SJCRH30 (cell line): ENCODE data around the gene PPIF. TPM values are rescaled to one million over a fixed set of nuclear protein-coding genes. Genes with fewer than 3 reads are reported as not detected.

ENCODE experiments used
- DNase-seq, 2 experiments: peaks; one replicate each; pipeline ENCODE4 v3.0.0-alpha.2; 2015 to 2020
- H3K27ac ChIP-seq: fragments of 250-450 bp; sonication (Bioruptor Pico); 2 replicates; pipeline ENCODE4 v1.5.1; 2020; ENCODE audit warnings: mild to moderate bottlenecking, moderate library complexity
- H3K27me3 ChIP-seq: fragments of 250-450 bp; sonication (Bioruptor Pico); 2 replicates; pipeline ENCODE4 v1.5.1; 2020; ENCODE audit warnings: mild to moderate bottlenecking, moderate library complexity
- H3K36me3 ChIP-seq: fragments of 250-450 bp; sonication (Bioruptor Pico); 2 replicates; pipeline ENCODE4 v1.5.1; 2020; ENCODE audit warnings: mild to moderate bottlenecking, moderate library complexity
- H3K4me1 ChIP-seq: fragments of 250-450 bp; sonication (Bioruptor Pico); 2 replicates; pipeline ENCODE4 v1.5.1; 2020; ENCODE audit warnings: mild to moderate bottlenecking, moderate library complexity
- H3K4me3 ChIP-seq: fragments of 250-450 bp; sonication (Bioruptor Pico); 2 replicates; pipeline ENCODE4 v1.5.1; 2020; ENCODE audit warnings: mild to moderate bottlenecking, moderate library complexity
- H3K9me3 ChIP-seq: fragments of 250-450 bp; sonication (Bioruptor Pico); replicated peaks from 2 replicates; pipeline ENCODE4 v1.5.1; 2020; ENCODE audit warnings: mild to moderate bottlenecking, moderate library complexity
- total RNA-seq: library from RNA; depleted of rRNA; stranded (reverse); fragments of >200 nt; shearing (Covaris generic); gene quantifications from 2 replicates; pipeline ENCODE4 v1.2.3, GENCODE V29; 2014

PPIF gene
- total RNA-seq, 1 experiment from 2014 or later: 103 TPM

DNA sequence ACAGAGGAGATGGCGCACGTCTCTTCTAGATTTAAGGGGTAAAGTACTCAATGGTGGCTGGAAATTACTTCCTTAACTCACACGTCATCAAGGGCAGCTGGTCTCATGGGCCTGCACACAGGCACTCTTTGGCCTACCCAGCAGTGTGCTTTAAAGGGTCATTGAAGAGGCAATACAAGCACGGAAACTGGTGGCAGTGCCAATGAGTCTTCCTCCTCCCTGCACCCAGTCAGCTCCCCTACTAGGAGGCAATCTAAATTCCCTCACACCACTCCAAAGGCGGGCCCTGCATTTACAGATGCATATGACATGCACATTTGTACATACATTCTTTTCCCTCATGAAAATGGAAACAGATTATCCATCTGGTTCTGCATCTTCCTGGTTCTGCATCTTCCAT, 47.4 kb downstream of the PPIF start:
- peaks cover 58% of the 10 kb centered on the region for H3K36me3 ChIP-seq
- peaks cover 27% of the 10 kb centered on the region for H3K4me1 ChIP-seq
- H3K27ac ChIP-seq: no peak overlapping the region
- H3K27me3 ChIP-seq: no peaks in the 10 kb centered on the region
- no peak overlapping the region for H3K4me3 ChIP-seq
- H3K9me3 ChIP-seq: no peaks in the 10 kb centered on the region
- no peak for DNase-seq

GRCh38 chr10:79396520-79396919, 49.3 kb downstream of the PPIF start:
- no peak for DNase-seq
- no peaks in the 10 kb centered on the region for H3K27me3 ChIP-seq
- H3K27ac ChIP-seq: no peak overlapping the region
- H3K9me3 ChIP-seq: no peaks in the 10 kb centered on the region
- H3K36me3 ChIP-seq: peaks cover 46% of the 10 kb centered on the region
- no peak overlapping the region for H3K4me3 ChIP-seq
- peaks cover 41% of the 10 kb centered on the region for H3K4me1 ChIP-seq

- Histone ChIP-seq H3K27ac (peak overlapping the region; percentile 89), H3K9me3 (no peaks in the 10 kb centered on the region), H3K4me1 (peaks cover 46% of the 10 kb centered on the region), H3K27me3 (no peaks in the 10 kb centered on the region), H3K36me3 (peaks cover 46% of the 10 kb centered on the region), H3K4me3 (no peak overlapping the region)
- no peak for DNase-seq
Observed at GRCh38 chr10:79397051-79397450, 49.8 kb downstream of the PPIF start.

DNA sequence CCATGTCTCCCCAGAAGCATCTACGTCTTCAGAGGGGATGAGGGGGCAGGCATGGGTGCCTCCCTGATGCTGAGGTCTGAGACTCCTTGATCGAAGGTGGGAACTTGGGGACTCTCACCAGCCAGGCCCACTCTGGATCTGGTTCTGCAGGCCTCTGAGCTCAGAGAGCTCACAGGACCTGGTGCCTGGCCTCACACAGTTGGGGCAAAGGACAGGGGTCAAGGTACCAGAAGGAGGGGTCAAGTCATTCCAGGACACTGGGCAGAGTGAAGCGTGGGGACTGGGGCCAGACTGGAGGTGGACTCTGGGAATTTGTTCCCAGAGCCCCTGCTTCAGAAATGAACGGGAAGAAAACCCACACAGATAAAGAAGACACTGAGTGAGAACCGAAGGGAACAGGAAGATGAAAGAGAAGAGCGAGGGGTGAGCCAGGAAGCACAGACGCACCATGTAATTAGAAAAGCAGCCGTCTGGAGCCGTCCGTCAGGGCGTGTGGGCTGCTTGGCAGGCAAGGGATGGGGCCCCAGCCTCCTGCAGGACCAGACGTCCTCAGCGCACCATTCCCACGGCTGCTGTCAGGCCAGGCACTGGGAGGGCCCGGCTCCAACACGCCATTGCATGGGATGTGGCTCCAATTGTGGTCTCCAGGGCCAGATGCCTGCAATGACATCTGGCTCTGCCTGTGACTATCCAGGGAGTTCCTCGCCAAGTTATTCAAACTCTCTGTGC, 50.5 kb downstream of the PPIF start:
- DNase-seq: peak; percentile 82 to 86
- H3K27me3 ChIP-seq: no peaks in the 10 kb centered on the region

DNA sequence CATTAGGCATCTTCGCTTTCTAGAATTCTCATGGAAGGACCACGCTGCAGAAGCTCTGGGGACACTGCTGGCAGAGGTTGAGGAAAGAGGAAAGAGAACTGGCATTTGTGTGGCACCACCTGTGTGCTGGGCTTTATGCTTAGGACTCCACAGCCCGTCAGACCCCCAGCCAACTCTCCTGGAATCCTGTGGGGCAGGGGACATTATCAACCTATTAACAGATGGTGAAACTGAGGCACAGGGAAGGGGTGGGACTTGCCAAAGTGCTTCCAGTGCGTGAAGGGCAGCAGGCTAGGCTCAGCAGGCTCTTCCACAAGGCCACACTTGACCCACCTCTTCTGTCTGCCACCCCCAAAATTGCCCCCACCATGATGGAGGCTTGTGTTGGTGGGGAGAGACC, 51.4 kb downstream of the PPIF start:
- no peaks in the 10 kb centered on the region for H3K9me3 ChIP-seq
- H3K27ac ChIP-seq: peak overlapping the region; percentile 89
- no peak for DNase-seq
- peaks cover 61% of the 10 kb centered on the region for H3K4me1 ChIP-seq
- H3K4me3 ChIP-seq: no peak overlapping the region
- peaks cover 34% of the 10 kb centered on the region for H3K36me3 ChIP-seq
- H3K27me3 ChIP-seq: no peaks in the 10 kb centered on the region

More for the DNA sequence above, 50.5 kb downstream of the PPIF start:
- Histone ChIP-seq H3K4me3 (no peak overlapping the region), H3K9me3 (no peaks in the 10 kb centered on the region), H3K4me1 (peaks cover 53% of the 10 kb centered on the region), H3K36me3 (peaks cover 39% of the 10 kb centered on the region), H3K27ac (peak overlapping the region; percentile 89)

GRCh38 chr10:79399223-79399831, 52.1 kb downstream of the PPIF start:
- H3K4me1 ChIP-seq: peaks cover 68% of the 10 kb centered on the region
- H3K36me3 ChIP-seq: peaks cover 27% of the 10 kb centered on the region
- peak overlapping the region; percentile 89 for H3K27ac ChIP-seq
- H3K9me3 ChIP-seq: no peaks in the 10 kb centered on the region
- no peaks in the 10 kb centered on the region for H3K27me3 ChIP-seq
- peak; percentile 89 to 91 for DNase-seq
- peak overlapping the region; percentile 8; the same call in 1 of the 2 replicates for H3K4me3 ChIP-seq

DNA sequence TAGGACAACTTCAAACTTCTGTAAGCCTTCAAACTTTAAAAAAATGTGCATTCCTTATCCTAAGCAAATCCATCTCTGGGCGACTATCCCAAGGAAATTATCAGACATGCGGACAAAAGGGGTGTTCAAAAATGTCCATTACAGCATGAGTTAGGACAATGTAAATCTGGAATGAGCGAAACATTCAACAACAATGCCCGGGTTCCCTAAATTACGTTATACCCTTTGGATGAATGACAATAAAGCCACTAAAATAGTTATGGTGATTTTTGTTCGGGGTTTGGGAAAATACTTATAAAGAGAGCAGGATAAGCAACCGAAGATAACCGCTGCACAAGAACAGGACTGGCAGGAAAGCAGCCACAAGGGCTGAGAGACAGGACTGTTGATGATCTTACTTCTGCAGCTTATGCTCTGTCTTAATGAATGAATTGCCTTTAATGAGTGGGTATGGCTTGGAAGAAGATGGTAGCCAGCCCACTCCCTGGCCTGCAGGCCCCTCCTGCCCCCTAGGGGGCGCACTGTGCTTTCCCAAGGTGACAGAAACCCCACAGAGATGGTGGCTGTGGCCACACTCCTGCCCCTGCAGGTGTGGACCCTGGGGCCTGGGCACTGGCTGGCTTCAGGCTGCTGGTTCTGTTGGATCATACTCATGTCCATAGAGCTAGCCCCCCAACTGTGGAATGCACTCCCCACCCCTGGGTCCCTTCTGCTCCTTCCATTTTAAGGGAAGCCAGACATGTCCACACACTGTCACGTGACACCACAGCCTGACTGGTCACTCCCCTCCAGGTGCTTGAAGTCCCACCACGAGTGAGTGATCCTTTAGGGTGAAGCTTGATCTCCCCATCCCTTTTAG, 53.1 kb downstream of the PPIF start:
- Histone ChIP-seq H3K4me1 (peaks cover 78% of the 10 kb centered on the region), H3K36me3 (peaks cover 22% of the 10 kb centered on the region), H3K4me3 (no peak overlapping the region), H3K9me3 (no peaks in the 10 kb centered on the region), H3K27me3 (no peaks in the 10 kb centered on the region), H3K27ac (no peak overlapping the region)
- DNase-seq: peak; percentile 50 to 71

DNA sequence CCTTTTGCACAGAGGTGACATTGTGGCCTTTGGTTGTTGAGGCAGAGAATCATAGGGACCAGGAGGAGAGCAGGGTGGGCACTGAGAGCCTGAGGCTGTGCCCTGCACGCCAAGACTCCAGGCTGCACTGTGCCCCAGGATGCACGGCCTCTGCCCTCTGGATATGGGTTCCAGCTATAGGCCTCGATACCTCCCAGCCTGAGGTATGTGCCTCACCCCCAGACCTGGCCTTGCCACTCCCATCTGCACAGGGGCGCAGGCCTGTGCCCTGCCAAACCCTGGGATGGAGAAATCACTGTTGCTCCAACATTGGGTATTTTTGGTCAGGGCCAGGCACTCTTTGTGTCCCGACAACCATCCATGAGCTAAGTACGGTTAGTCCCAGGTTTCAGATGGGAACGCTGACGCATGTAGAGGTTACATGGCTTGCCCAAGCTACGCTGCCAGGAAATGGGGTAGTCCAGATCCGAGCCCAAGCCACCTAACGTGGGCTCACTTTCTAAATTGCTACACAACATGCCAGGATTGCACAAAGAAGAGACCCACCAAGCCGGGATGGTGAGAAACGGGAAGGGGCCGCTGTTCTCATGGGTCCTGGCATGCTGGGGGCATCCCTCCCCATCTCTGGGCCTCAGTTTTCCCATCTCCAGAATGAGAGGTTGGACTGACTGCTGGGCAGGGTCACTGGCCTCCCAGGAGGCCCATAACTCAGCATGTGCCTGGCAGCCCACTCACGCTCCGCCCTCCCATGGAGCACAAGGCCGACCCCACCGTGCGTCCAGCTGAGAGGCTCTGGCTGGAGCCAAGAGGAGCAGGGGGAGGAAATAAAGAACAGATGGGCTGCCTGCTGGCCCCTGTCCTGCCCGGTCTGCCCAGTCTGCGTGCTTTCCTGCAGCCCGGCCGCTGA, 54.0 kb downstream of the PPIF start:
- peaks cover 87% of the 10 kb centered on the region for H3K4me1 ChIP-seq
- H3K36me3 ChIP-seq: peaks cover 17% of the 10 kb centered on the region; the same call in 1 of the 2 replicates
- no peak overlapping the region for H3K4me3 ChIP-seq
- H3K27me3 ChIP-seq: no peaks in the 10 kb centered on the region
- H3K9me3 ChIP-seq: no peaks in the 10 kb centered on the region
- H3K27ac ChIP-seq: no peak overlapping the region
- DNase-seq: no peak

- H3K36me3 ChIP-seq: peaks cover 12% of the 10 kb centered on the region
- no peaks in the 10 kb centered on the region for H3K27me3 ChIP-seq
- DNase-seq: no peak
- no peaks in the 10 kb centered on the region for H3K9me3 ChIP-seq
- H3K27ac ChIP-seq: peak overlapping the region; percentile 92
- H3K4me3 ChIP-seq: no peak overlapping the region
- peaks cover 94% of the 10 kb centered on the region for H3K4me1 ChIP-seq
Observed at GRCh38 chr10:79402625-79402946, 55.3 kb downstream of the PPIF start.

- Histone ChIP-seq H3K27me3 (no peaks in the 10 kb centered on the region), H3K36me3 (peaks cover 16% of the 10 kb centered on the region), H3K27ac (peak overlapping the region; percentile 92), H3K4me3 (no peak overlapping the region), H3K9me3 (no peaks in the 10 kb centered on the region), H3K4me1 (peaks cover 94% of the 10 kb centered on the region)
- peak; percentile 55 to 72 for DNase-seq
Observed at GRCh38 chr10:79402951-79403350, 55.7 kb downstream of the PPIF start.

GRCh38 chr10:79403441-79404230, 56.4 kb downstream of the PPIF start:
- Histone ChIP-seq H3K4me3 (peak overlapping the region; percentile 20), H3K4me1 (peaks cover 94% of the 10 kb centered on the region), H3K27ac (peak overlapping the region; percentile 92), H3K36me3 (peaks cover 12% of the 10 kb centered on the region), H3K27me3 (no peaks in the 10 kb centered on the region), H3K9me3 (no peaks in the 10 kb centered on the region)
- peak; percentile 95 to 97 for DNase-seq

GRCh38 chr10:79404231-79404609, 57.0 kb downstream of the PPIF start:
- DNase-seq: peak; percentile 62 to 72
- peaks cover 16% of the 10 kb centered on the region for H3K36me3 ChIP-seq
- H3K27ac ChIP-seq: peak overlapping the region; percentile 92
- peaks cover 90% of the 10 kb centered on the region for H3K4me1 ChIP-seq
- H3K9me3 ChIP-seq: no peaks in the 10 kb centered on the region
- H3K4me3 ChIP-seq: peak overlapping the region; percentile 20
- no peaks in the 10 kb centered on the region for H3K27me3 ChIP-seq

DNA sequence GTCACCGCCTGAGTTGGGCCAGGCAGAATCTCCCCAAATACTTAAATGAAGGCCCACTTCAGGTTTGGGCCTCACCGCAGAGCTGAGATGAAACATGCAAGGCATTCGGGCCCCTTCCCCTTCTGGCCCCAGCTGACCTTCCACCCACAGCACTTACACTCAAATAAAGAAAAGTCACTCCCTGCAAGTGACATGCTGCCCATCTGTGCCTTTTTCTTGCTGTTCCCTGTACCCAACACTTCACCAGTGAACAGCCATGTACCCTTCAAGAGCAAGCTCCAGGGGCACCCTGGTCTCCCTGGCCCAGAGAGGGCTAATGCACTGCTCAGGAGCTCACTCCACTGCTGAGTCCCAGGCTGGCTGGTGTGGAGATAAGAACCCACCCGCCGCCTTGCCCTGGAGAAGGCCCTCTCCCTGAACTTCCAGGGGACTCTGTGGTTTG, 57.4 kb downstream of the PPIF start:
- Histone ChIP-seq H3K36me3 (peaks cover 17% of the 10 kb centered on the region), H3K27me3 (no peaks in the 10 kb centered on the region), H3K9me3 (no peaks in the 10 kb centered on the region), H3K4me3 (no peak overlapping the region), H3K4me1 (peaks cover 85% of the 10 kb centered on the region), H3K27ac (peak overlapping the region; percentile 92; the same call in 1 of the 2 replicates)
- no peak for DNase-seq
